ENCODE measurements around the gene TECPR2.

The TECPR2 gene

GRCh38 chr14:102375119-102375518, 12.4 kb downstream of the TECPR2 start:
- peak; percentile 14 for DNase-seq

GRCh38 chr14:102377696-102378095, 15.0 kb downstream of the TECPR2 start:
- DNase-seq = no peak

- no peak for DNase-seq
Observed at GRCh38 chr14:102378830-102379229, 16.1 kb downstream of the TECPR2 start.

GRCh38 chr14:102387086-102387485, 24.3 kb downstream of the TECPR2 start:
- no peak for DNase-seq

- no peak for DNase-seq
Observed at GRCh38 chr14:102389246-102389645, 26.5 kb downstream of the TECPR2 start.

GRCh38 chr14:102390064-102390855, 27.5 kb downstream of the TECPR2 start:
- DNase-seq = no peak

- no peak for DNase-seq
Observed at GRCh38 chr14:102392506-102392905, 29.8 kb downstream of the TECPR2 start.

GRCh38 chr14:102394717-102395375, 32.1 kb downstream of the TECPR2 start:
- no peak for DNase-seq

GRCh38 chr14:102396521-102396920, 33.8 kb downstream of the TECPR2 start:
- no peak for DNase-seq

- no peak for DNase-seq
Observed at GRCh38 chr14:102403028-102403427, 40.3 kb downstream of the TECPR2 start.

- no peak for DNase-seq
Observed at GRCh38 chr14:102407258-102407657, 44.5 kb downstream of the TECPR2 start.

GRCh38 chr14:102408724-102409123, 46.0 kb downstream of the TECPR2 start:
- DNase-seq = no peak

- DNase-seq = no peak
Observed at GRCh38 chr14:102415671-102416070, 52.9 kb downstream of the TECPR2 start.

- DNase-seq = no peak
Observed at GRCh38 chr14:102417001-102417431, 54.3 kb downstream of the TECPR2 start.

GRCh38 chr14:102417646-102418045, 54.9 kb downstream of the TECPR2 start:
- DNase-seq = no peak

- no peak for DNase-seq
Observed at GRCh38 chr14:102418169-102418852, 55.6 kb downstream of the TECPR2 start.

- no peak for DNase-seq
Observed at GRCh38 chr14:102418853-102419240, 56.1 kb downstream of the TECPR2 start.

GRCh38 chr14:102419276-102419675, 56.5 kb downstream of the TECPR2 start:
- DNase-seq = no peak

- DNase-seq = no peak
Observed at GRCh38 chr14:102419716-102420115, 57.0 kb downstream of the TECPR2 start.

GRCh38 chr14:102421411-102422057, 58.8 kb downstream of the TECPR2 start:
- DNase-seq = no peak

GRCh38 chr14:102424520-102424919, 61.8 kb downstream of the TECPR2 start:
- no peak for DNase-seq

- no peak for DNase-seq
Observed at GRCh38 chr14:102424923-102425322, 62.2 kb downstream of the TECPR2 start.

- no peak for DNase-seq
Observed at GRCh38 chr14:102426796-102427195, 64.1 kb downstream of the TECPR2 start.

Measured in activated CD4-positive, alpha-beta T cell treated with anti-CD3 and anti-CD28 coated beads, Interleukin-2, amount 50 U/mL, for 16 hours (primary cell).